SU-DHL-6 (cell line): ENCODE results near the gene CATSPERB.

ENCODE experiments used
- EZH2phosphoT487 ChIP-seq: fragments of 200-600 bp; sonication (generic), shearing (Covaris generic); conservative IDR thresholded peaks from 2 replicates; pipeline ENCODE4 v1.6.1; 2018; ENCODE audit warnings: mild to moderate bottlenecking, antibody characterized with exemption, low read length, moderate library complexity, mixed read lengths
- TF ChIP-seq, protein P1 (sequence below): fragments of 200-600 bp; sonication (generic); IDR thresholded peaks from one replicate; pipeline ENCODE4 v1.5.1; 2017; ENCODE audit warnings: antibody characterized with exemption, mild to moderate bottlenecking, low read length, moderate library complexity; ENCODE audit not compliant: insufficient read depth, poor library complexity, severe bottlenecking

DNA sequence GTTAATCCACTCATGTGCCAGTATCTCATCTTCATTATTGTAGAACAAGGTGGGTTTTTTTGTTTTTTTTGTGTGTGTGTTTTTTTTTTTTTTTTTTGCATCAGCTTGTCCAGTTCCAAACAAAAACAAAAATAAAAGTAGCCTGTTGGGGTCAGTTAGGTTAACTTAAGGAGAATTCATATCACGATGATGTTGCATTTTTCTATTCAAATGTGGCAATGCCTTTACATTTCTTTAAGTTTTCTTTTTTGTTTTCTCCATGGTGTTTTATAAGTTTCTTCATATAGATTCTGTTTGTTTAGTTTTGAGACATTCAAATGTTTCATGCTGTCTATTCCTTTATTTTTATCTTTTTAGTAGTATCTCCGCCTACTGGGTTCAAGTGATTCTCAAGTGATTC lies 16.2 kb upstream of the CATSPERB start:
- TF ChIP-seq, protein P1, sequence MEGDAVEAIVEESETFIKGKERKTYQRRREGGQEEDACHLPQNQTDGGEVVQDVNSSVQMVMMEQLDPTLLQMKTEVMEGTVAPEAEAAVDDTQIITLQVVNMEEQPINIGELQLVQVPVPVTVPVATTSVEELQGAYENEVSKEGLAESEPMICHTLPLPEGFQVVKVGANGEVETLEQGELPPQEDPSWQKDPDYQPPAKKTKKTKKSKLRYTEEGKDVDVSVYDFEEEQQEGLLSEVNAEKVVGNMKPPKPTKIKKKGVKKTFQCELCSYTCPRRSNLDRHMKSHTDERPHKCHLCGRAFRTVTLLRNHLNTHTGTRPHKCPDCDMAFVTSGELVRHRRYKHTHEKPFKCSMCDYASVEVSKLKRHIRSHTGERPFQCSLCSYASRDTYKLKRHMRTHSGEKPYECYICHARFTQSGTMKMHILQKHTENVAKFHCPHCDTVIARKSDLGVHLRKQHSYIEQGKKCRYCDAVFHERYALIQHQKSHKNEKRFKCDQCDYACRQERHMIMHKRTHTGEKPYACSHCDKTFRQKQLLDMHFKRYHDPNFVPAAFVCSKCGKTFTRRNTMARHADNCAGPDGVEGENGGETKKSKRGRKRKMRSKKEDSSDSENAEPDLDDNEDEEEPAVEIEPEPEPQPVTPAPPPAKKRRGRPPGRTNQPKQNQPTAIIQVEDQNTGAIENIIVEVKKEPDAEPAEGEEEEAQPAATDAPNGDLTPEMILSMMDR: no peak
- no peak for TF ChIP-seq EZH2phosphoT487
